Lower leg skin (tissue), 3 donors: ENCODE measurements around the gene CLIC4.

Experiments used
- POLR2A ChIP-seq, 2 donors: fragments of 450-650 bp; IDR thresholded peaks; one replicate each; pipeline ENCODE4 v1.6.1; 2016 to 2017; ENCODE audit warnings: antibody characterized with exemption in 2 of 2, mild to moderate bottlenecking in 1 of 2, moderate library complexity in 1 of 2
- TF ChIP-seq, protein P1 (sequence below), 3 donors: fragments of 450-650 bp; IDR thresholded peaks; one replicate each; pipeline ENCODE4 v1.5.1; 2016; ENCODE audit warnings: antibody characterized with exemption in 3 of 3, mild to moderate bottlenecking in 3 of 3, moderate library complexity in 2 of 3

DNA sequence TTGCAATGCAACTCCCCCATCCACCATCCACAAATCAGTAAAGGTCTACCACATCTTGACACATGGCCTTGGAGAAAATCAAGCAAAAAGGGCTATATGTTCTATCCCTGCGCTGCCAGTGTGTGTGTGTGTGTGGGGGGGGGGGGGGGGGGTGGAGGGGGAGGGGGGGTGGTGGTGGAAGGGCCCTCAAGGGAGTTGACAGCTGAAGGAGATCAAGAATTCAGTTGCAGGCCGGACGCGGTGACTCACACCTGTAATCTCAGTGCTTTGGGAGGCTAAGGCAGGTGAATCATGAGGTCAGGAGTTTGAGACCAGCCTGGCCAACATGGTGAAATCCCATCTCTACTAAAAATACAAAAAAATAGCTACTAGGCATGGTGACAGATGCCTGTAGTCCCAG, 37.6 kb upstream of the CLIC4 start:
- TF ChIP-seq, protein P1, sequence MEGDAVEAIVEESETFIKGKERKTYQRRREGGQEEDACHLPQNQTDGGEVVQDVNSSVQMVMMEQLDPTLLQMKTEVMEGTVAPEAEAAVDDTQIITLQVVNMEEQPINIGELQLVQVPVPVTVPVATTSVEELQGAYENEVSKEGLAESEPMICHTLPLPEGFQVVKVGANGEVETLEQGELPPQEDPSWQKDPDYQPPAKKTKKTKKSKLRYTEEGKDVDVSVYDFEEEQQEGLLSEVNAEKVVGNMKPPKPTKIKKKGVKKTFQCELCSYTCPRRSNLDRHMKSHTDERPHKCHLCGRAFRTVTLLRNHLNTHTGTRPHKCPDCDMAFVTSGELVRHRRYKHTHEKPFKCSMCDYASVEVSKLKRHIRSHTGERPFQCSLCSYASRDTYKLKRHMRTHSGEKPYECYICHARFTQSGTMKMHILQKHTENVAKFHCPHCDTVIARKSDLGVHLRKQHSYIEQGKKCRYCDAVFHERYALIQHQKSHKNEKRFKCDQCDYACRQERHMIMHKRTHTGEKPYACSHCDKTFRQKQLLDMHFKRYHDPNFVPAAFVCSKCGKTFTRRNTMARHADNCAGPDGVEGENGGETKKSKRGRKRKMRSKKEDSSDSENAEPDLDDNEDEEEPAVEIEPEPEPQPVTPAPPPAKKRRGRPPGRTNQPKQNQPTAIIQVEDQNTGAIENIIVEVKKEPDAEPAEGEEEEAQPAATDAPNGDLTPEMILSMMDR (IDR thresholded peaks at IDR 0.05): no peak
- no peak for TF ChIP-seq POLR2A (IDR thresholded peaks at IDR 0.05)
